Suprapubic skin (tissue), 4 donors: ENCODE data around the gene DEFB125. TPM values are rescaled to one million over a fixed set of nuclear protein-coding genes. Genes with fewer than 3 reads are reported as not detected.

Experiments
- DNase-seq, 2 donors: peaks; one replicate each; pipeline ENCODE4 v3.0.0-alpha.2; 2019; ENCODE audit warnings: low spot score in 2 of 2
- H3K27ac ChIP-seq: fragments of 200-600 bp; sonication (generic); one replicate; pipeline ENCODE4 v1.5.1; 2019
- H3K27me3 ChIP-seq: fragments of 200-600 bp; sonication (generic); one replicate; pipeline ENCODE4 v1.5.1; 2019
- H3K36me3 ChIP-seq: fragments of 200-600 bp; sonication (generic); one replicate; pipeline ENCODE4 v1.5.1; 2019
- H3K4me1 ChIP-seq: fragments of 200-600 bp; sonication (generic); one replicate; pipeline ENCODE4 v1.5.1; 2019
- H3K4me3 ChIP-seq: fragments of 200-600 bp; sonication (generic); one replicate; pipeline ENCODE4 v1.5.1; 2019; ENCODE audit warnings: mild to moderate bottlenecking
- H3K9me3 ChIP-seq: fragments of 200-600 bp; sonication (generic); one replicate; pipeline ENCODE4 v1.5.1; 2019
- EP300 ChIP-seq: sonication (generic); formaldehyde crosslinking; IDR thresholded peaks from one replicate; pipeline ENCODE4 v1.6.1; 2017; ENCODE audit warnings: antibody characterized with exemption
- POLR2A ChIP-seq, 2 donors: fragments of 450-650 bp; IDR thresholded peaks; one replicate each; pipeline ENCODE4 v1.6.1; 2017; ENCODE audit warnings: antibody characterized with exemption in 2 of 2, mild to moderate bottlenecking in 2 of 2, moderate library complexity in 2 of 2
- POLR2AphosphoS5 ChIP-seq, 3 donors: sonication (generic); formaldehyde crosslinking; IDR thresholded peaks; one replicate each; pipeline ENCODE4 v1.6.1; 2017; ENCODE audit warnings: antibody characterized with exemption in 3 of 3
- WGBS: methylation state at CpG from one replicate; pipeline ENCODE4 v1.1.5; 2018; 5-methylcytosine and 5-hydroxymethylcytosine counted together
- total RNA-seq, 4 donors: library from RNA; depleted of rRNA; stranded (reverse); fragments of >200 nt; gene quantifications; one replicate each; pipeline ENCODE4 v1.1.0, GENCODE V29; 2016
- TF ChIP-seq, protein P1 (sequence below), 2 donors: fragments of 200-600 bp in 1 of 2; fragments of 450-650 bp in 1 of 2; sonication (generic) in 1 of 2; IDR thresholded peaks; one replicate each; pipeline ENCODE4 v1.5.1; 2016 to 2019; ENCODE audit warnings: antibody characterized with exemption in 2 of 2, mild to moderate bottlenecking in 1 of 2, moderate library complexity in 1 of 2

The DEFB125 gene, protein sequence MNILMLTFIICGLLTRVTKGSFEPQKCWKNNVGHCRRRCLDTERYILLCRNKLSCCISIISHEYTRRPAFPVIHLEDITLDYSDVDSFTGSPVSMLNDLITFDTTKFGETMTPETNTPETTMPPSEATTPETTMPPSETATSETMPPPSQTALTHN
- not detected for total RNA-seq

DNA sequence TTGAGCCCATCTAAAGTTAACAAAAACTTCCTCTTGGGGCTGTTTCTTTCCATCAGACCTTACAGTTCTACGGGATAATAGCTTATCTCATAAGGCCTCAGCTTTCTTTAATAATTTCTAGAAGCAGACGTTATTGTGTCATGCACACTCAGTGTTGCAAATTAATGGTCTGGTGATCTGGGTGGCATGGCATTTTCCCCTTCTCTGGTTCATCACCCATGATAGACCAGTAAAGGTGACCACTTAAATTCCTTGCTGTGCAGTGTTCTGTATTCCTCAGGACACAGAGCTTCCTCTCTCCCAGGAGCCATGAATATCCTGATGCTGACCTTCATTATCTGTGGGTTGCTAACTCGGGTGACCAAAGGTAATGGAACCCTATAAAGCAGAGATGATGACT, at the start of gene DEFB125:
Gene DEFB125 (plus strand): TSS at position 272 of the 400 bp plus-strand sequence. CDS start 38 bp downstream, at position 310.
- peaks cover 15% of the 10 kb centered on the region for H3K27me3 ChIP-seq
- no peaks in the 10 kb centered on the region for H3K4me1 ChIP-seq
- no peak for TF ChIP-seq POLR2A (IDR thresholded peaks at IDR 0.05)
- TF ChIP-seq, protein P1, sequence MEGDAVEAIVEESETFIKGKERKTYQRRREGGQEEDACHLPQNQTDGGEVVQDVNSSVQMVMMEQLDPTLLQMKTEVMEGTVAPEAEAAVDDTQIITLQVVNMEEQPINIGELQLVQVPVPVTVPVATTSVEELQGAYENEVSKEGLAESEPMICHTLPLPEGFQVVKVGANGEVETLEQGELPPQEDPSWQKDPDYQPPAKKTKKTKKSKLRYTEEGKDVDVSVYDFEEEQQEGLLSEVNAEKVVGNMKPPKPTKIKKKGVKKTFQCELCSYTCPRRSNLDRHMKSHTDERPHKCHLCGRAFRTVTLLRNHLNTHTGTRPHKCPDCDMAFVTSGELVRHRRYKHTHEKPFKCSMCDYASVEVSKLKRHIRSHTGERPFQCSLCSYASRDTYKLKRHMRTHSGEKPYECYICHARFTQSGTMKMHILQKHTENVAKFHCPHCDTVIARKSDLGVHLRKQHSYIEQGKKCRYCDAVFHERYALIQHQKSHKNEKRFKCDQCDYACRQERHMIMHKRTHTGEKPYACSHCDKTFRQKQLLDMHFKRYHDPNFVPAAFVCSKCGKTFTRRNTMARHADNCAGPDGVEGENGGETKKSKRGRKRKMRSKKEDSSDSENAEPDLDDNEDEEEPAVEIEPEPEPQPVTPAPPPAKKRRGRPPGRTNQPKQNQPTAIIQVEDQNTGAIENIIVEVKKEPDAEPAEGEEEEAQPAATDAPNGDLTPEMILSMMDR (IDR thresholded peaks at IDR 0.05) = no peak
- no peak for TF ChIP-seq POLR2AphosphoS5 (IDR thresholded peaks at IDR 0.05)
- no peak within 1 kb of the TSS for H3K4me3 ChIP-seq
- 84% methylated on average over 3 of the region's 3 CpGs for WGBS
- H3K27ac ChIP-seq = no peak within 1 kb of the TSS
- no peaks in the 10 kb centered on the region for H3K9me3 ChIP-seq
- H3K36me3 ChIP-seq = no peaks in the 10 kb centered on the region
- DNase-seq = no peak

DNA sequence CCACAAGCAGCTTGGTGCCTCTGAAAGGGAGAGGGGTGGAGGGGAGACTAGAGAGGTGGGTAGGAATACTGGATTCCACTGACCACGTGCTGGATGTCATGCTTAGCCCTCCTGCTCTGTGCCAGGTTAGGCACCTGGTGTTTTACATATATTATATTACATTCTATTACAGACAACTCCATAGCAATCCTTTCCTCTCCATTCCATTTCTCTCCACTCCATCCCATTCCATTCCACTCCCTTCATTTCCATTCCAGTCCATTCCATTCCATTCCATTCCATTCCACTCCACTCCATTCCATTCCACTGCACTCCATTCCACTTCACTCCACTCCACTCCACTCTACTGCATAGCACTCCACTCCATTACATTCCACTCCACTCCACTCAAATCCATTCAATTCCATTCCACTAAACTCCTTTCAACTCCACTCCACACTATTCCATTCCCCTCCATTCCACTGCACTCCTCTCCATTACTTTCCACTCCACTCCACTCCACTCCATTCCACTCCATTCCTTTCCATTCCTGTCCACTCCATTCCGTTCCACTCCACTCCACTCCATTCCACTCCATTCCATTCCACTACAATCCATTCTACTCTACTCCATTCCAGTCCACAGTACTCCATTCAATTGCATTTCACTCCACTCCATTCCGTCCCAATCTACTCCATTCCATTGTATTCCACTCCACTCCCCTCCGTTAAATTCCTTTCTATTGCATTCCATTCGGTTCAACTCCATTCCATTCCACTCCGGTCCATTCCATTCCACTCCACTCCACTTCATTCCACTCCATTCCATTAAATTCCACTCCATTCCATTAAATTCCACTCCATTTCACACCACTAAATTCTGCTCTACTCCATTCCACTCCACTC, 27.2 kb upstream of the DEFB125 start:
- Histone ChIP-seq H3K4me3 (no peak overlapping the region), H3K36me3 (no peaks in the 10 kb centered on the region), H3K4me1 (no peaks in the 10 kb centered on the region), H3K9me3 (peaks cover 4% of the 10 kb centered on the region), H3K27ac (no peak overlapping the region), H3K27me3 (no peaks in the 10 kb centered on the region)
- TF ChIP-seq EP300 = no peak
- TF ChIP-seq, protein P1 (IDR thresholded peaks at IDR 0.05) = no peak
- TF ChIP-seq POLR2AphosphoS5 (IDR thresholded peaks at IDR 0.05) = no peak
- no peak for TF ChIP-seq POLR2A (IDR thresholded peaks at IDR 0.05)
- 61% methylated on average over 6 of the region's 6 CpGs for WGBS
- DNase-seq = no peak

DNA sequence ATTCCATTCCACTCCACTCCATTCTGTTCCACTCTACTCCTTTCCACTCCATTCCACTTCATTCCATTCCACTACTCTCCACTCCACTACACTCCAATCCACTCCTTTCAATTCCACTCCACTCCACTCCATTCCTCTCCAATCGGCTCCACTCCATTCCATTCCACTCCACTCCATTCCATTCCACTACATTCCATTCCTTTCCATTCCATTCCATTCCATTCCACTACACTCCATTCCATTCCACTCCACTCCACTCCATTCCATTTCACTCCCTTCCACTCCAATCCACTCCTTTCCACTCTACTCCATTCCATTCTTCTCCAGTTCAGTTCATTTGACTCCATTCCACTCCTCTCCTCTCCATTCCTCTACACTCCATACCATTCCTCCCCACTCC, 26.2 kb upstream of the DEFB125 start:
- TF ChIP-seq POLR2AphosphoS5 (IDR thresholded peaks at IDR 0.05) (no peak), POLR2A (IDR thresholded peaks at IDR 0.05) (no peak), EP300 (no peak)
- TF ChIP-seq, protein P1 (IDR thresholded peaks at IDR 0.05) = no peak
- Histone ChIP-seq H3K36me3 (no peaks in the 10 kb centered on the region), H3K4me1 (no peaks in the 10 kb centered on the region), H3K9me3 (peaks cover 4% of the 10 kb centered on the region), H3K4me3 (no peak overlapping the region), H3K27me3 (no peaks in the 10 kb centered on the region), H3K27ac (no peak overlapping the region)
- 97% methylated on average over 1 of the region's 1 CpG for WGBS
- DNase-seq = no peak

DNA sequence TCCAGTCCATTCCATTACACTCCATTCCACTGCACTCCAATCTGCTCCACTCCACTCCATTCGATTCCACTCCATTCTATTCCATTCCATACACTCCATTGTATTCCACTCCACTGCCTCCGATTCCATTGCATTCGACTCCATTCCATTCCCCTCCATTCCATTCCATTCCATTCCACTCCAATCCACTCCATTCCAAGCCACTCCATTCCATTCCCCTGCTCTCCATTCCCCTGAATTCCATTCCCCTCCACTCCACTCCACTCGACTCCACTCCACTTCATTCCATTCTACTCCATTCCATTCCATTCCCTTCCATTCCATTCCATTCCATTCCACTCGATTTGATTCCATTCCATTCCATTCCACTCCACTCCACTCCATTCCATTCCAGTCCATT, 25.7 kb upstream of the DEFB125 start:
- Histone ChIP-seq H3K9me3 (peaks cover 4% of the 10 kb centered on the region), H3K27ac (no peak overlapping the region), H3K4me1 (no peaks in the 10 kb centered on the region), H3K27me3 (peaks cover 3% of the 10 kb centered on the region), H3K36me3 (no peaks in the 10 kb centered on the region), H3K4me3 (no peak overlapping the region)
- WGBS = 77% methylated on average over 5 of the region's 5 CpGs
- DNase-seq = no peak
- TF ChIP-seq POLR2AphosphoS5 (IDR thresholded peaks at IDR 0.05) = no peak
- no peak for TF ChIP-seq POLR2A (IDR thresholded peaks at IDR 0.05)
- TF ChIP-seq EP300 = no peak

DNA sequence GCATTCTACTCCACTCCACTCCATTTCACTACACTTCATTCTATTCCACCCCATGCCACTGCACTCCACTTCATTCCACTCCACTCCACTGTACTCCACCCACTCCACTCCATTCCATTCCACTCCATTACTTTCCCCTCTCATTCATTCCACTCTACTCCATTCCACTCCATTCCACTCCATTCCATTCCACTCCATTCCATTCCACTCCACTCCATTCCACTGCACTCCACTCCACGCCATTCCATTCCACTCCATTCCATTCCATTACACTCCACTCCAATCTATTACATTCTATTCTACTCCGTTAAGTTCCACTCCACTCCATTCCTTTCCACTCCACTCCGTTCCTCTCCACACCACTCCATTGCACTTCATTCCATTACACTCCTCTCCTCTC, 25.0 kb upstream of the DEFB125 start:
- H3K27ac ChIP-seq = no peak overlapping the region
- DNase-seq = no peak
- WGBS = 81% methylated on average over 3 of the region's 3 CpGs
- H3K4me1 ChIP-seq = no peaks in the 10 kb centered on the region
- H3K4me3 ChIP-seq = no peak overlapping the region
- H3K27me3 ChIP-seq = peaks cover 6% of the 10 kb centered on the region
- peaks cover 4% of the 10 kb centered on the region for H3K9me3 ChIP-seq
- no peak for TF ChIP-seq POLR2AphosphoS5 (IDR thresholded peaks at IDR 0.05)
- no peak for TF ChIP-seq POLR2A (IDR thresholded peaks at IDR 0.05)
- no peak for TF ChIP-seq EP300
- TF ChIP-seq, protein P1 (IDR thresholded peaks at IDR 0.05) = no peak
- H3K36me3 ChIP-seq = no peaks in the 10 kb centered on the region
